WTC11 (cell line): ENCODE results near the gene MFGE8.

Experiments
- E2F5 ChIP-seq: sonication (generic); formaldehyde crosslinking; IDR thresholded peaks from 2 replicates; pipeline ENCODE4 v1.8.1; 2022; ENCODE audit warnings: mild to moderate bottlenecking, moderate library complexity, missing genetic modification reagents
- KAT7 ChIP-seq: sonication (generic); formaldehyde crosslinking; IDR thresholded peaks from 2 replicates; pipeline ENCODE4 v1.8.1; 2023; ENCODE audit warnings: missing genetic modification reagents, mild to moderate bottlenecking, borderline replicate concordance
- ZNF281 ChIP-seq: sonication (generic); formaldehyde crosslinking; IDR thresholded peaks from 2 replicates; pipeline ENCODE4 v1.8.0; 2023; ENCODE audit warnings: mild to moderate bottlenecking, missing genetic modification reagents
- TF ChIP-seq, protein P1 (sequence below): fragments of 200-600 bp; IDR thresholded peaks from 2 replicates; pipeline ENCODE4 v1.8.0; 2022; ENCODE audit warnings: antibody characterized with exemption
- TF ChIP-seq, protein P2 (sequence below): sonication (generic); formaldehyde crosslinking; IDR thresholded peaks from 2 replicates; pipeline ENCODE4 v1.8.1; 2022; ENCODE audit warnings: missing genetic modification reagents, borderline replicate concordance
- TF ChIP-seq, protein P3 (sequence below): sonication (generic); formaldehyde crosslinking; IDR thresholded peaks from 2 replicates; pipeline ENCODE4 v1.8.1; 2022; ENCODE audit warnings: low read depth, missing genetic modification reagents, borderline replicate concordance

DNA sequence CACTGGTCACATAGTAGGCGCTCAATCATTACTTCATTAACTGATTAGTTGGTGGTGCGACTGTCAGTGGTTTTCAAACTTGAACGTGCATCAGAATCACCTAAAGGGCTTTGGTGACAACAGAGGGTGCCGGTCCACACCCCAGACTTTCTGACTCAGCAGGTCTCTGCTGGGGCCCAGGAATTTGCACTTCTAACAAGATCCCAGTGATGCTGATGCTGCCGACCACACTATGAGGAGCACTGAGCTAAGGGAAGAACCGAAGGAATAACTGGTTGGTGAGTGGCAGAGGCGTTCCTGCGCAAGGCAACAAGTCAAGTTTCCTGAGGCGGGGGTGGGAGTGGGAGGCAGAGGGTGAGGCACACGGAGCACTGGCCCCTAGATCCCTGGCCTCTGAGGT is 36.6 kb downstream of the MFGE8 start:
- TF ChIP-seq, protein P1, sequence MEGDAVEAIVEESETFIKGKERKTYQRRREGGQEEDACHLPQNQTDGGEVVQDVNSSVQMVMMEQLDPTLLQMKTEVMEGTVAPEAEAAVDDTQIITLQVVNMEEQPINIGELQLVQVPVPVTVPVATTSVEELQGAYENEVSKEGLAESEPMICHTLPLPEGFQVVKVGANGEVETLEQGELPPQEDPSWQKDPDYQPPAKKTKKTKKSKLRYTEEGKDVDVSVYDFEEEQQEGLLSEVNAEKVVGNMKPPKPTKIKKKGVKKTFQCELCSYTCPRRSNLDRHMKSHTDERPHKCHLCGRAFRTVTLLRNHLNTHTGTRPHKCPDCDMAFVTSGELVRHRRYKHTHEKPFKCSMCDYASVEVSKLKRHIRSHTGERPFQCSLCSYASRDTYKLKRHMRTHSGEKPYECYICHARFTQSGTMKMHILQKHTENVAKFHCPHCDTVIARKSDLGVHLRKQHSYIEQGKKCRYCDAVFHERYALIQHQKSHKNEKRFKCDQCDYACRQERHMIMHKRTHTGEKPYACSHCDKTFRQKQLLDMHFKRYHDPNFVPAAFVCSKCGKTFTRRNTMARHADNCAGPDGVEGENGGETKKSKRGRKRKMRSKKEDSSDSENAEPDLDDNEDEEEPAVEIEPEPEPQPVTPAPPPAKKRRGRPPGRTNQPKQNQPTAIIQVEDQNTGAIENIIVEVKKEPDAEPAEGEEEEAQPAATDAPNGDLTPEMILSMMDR, result no peak
- TF ChIP-seq, protein P2, sequence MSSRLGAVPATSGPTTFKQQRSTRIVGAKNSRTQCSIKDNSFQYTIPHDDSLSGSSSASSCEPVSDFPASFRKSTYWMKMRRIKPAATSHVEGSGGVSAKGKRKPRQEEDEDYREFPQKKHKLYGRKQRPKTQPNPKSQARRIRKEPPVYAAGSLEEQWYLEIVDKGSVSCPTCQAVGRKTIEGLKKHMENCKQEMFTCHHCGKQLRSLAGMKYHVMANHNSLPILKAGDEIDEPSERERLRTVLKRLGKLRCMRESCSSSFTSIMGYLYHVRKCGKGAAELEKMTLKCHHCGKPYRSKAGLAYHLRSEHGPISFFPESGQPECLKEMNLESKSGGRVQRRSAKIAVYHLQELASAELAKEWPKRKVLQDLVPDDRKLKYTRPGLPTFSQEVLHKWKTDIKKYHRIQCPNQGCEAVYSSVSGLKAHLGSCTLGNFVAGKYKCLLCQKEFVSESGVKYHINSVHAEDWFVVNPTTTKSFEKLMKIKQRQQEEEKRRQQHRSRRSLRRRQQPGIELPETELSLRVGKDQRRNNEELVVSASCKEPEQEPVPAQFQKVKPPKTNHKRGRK (CRISPR knock-in tag), result no peak
- TF ChIP-seq, protein P3, sequence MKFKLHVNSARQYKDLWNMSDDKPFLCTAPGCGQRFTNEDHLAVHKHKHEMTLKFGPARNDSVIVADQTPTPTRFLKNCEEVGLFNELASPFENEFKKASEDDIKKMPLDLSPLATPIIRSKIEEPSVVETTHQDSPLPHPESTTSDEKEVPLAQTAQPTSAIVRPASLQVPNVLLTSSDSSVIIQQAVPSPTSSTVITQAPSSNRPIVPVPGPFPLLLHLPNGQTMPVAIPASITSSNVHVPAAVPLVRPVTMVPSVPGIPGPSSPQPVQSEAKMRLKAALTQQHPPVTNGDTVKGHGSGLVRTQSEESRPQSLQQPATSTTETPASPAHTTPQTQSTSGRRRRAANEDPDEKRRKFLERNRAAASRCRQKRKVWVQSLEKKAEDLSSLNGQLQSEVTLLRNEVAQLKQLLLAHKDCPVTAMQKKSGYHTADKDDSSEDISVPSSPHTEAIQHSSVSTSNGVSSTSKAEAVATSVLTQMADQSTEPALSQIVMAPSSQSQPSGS, result no peak
- no peak for TF ChIP-seq E2F5 (CRISPR knock-in tag)
- TF ChIP-seq ZNF281 (CRISPR knock-in tag), result no peak
- no peak for TF ChIP-seq KAT7 (CRISPR knock-in tag)
